NCI-H2081 treated with DMSO at 0.1 percent for 48 hours (cell line): Measurements from ENCODE around the gene MEX3D.
"Not testable (repeated sequence)": the region's sequence is repeated elsewhere in the genome, so short reads cannot be mapped to it uniquely, and the experiment has no call there.

Experiments used
- DNase-seq: peaks from one replicate; lab custom pipeline; 2025; lab: John Stamatoyannopoulos, UW

Gene MEX3D

GRCh38 chr19:1571358-1571757, 3.2 kb upstream of the MEX3D start:
- DNase-seq: no peak

- no peak for DNase-seq
Measured at GRCh38 chr19:1570836-1571235, 2.7 kb upstream of the MEX3D start.

- DNase-seq: no peak
Measured at GRCh38 chr19:1569997-1570396, 1.9 kb upstream of the MEX3D start.

- DNase-seq: no peak
Measured at GRCh38 chr19:1567848-1568227, 287 bp downstream of the MEX3D start.

- no peak for DNase-seq
Measured at GRCh38 chr19:1567116-1567847, 843 bp downstream of the MEX3D start.

GRCh38 chr19:1566392-1567115, 1.6 kb downstream of the MEX3D start:
- DNase-seq: no peak

- DNase-seq: no peak
Measured at GRCh38 chr19:1563251-1563650, 4.9 kb downstream of the MEX3D start.

GRCh38 chr19:1561236-1561842, 6.8 kb downstream of the MEX3D start:
- DNase-seq: no peak

GRCh38 chr19:1560286-1560882, 7.7 kb downstream of the MEX3D start:
- no peak for DNase-seq

- DNase-seq: no peak
Measured at GRCh38 chr19:1558552-1558951, 9.6 kb downstream of the MEX3D start.

- DNase-seq: no peak
Measured at GRCh38 chr19:1556390-1557070, 11.6 kb downstream of the MEX3D start.

GRCh38 chr19:1555487-1556389, 12.4 kb downstream of the MEX3D start:
- DNase-seq: no peak

- DNase-seq: no peak
Measured at GRCh38 chr19:1554968-1555367, 13.2 kb downstream of the MEX3D start.

- DNase-seq: no peak
Measured at GRCh38 chr19:1553415-1553814, 14.7 kb downstream of the MEX3D start.

- no peak for DNase-seq
Measured at GRCh38 chr19:1551068-1552040, 16.8 kb downstream of the MEX3D start.

- no peak for DNase-seq
Measured at GRCh38 chr19:1549332-1549945, 18.7 kb downstream of the MEX3D start.

GRCh38 chr19:1540365-1540925, 27.7 kb downstream of the MEX3D start:
- no peak for DNase-seq

GRCh38 chr19:1539749-1540148, 28.4 kb downstream of the MEX3D start:
- DNase-seq: not testable (repeated sequence)

GRCh38 chr19:1538978-1539377, 29.1 kb downstream of the MEX3D start:
- no peak for DNase-seq
